SU-DHL-6 (cell line): Measurements from ENCODE around the gene CYP2W1.

Experiments used
- H2AFZ ChIP-seq: fragments of 200-600 bp; sonication (generic); 2 replicates; pipeline ENCODE4 v1.6.1; 2014; ENCODE audit warnings: low read depth, mild to moderate bottlenecking, moderate library complexity, mixed read lengths, antibody characterized with exemption, low read length; ENCODE audit not compliant: severe bottlenecking
- H3F3A ChIP-seq: fragments of 200-600 bp; shearing (Covaris generic); 2 replicates; pipeline ENCODE4 v1.6.0; 2016; ENCODE audit warnings: antibody characterized with exemption, mild to moderate bottlenecking; ENCODE audit not compliant: insufficient read depth
- H3K27ac ChIP-seq: fragments of 200-600 bp; sonication (generic); 2 replicates; pipeline ENCODE4 v1.5.1; 2016; ENCODE audit warnings: low read depth, mild to moderate bottlenecking, low read length, moderate library complexity, mixed read lengths
- H3K27me3 ChIP-seq: fragments of 200-600 bp; sonication (generic), shearing (Covaris generic); 2 replicates; pipeline ENCODE4 v1.6.0; 2014; ENCODE audit warnings: mild to moderate bottlenecking, low read length
- H3K36me3 ChIP-seq: fragments of 200-600 bp; sonication (generic); 2 replicates; pipeline ENCODE4 v1.6.1; 2014; ENCODE audit warnings: mild to moderate bottlenecking, low read length, mixed read lengths
- H3K4me2 ChIP-seq: fragments of 300-600, 200-600 bp; shearing (Covaris generic), sonication (generic); 2 replicates; pipeline ENCODE4 v1.6.0; 2014; ENCODE audit warnings: low read length, low read depth, mild to moderate bottlenecking; ENCODE audit not compliant: poor library complexity, severe bottlenecking
- H3K4me3 ChIP-seq: fragments of 200-600 bp; sonication (generic); 2 replicates; pipeline ENCODE4 v1.5.1; 2014; ENCODE audit warnings: antibody characterized with exemption, low read length, mild to moderate bottlenecking, mixed read lengths; ENCODE audit not compliant: insufficient read depth, poor library complexity, severe bottlenecking
- H3K79me2 ChIP-seq: fragments of 200-600 bp; sonication (generic); 2 replicates; pipeline ENCODE4 v1.6.1; 2014; ENCODE audit warnings: mild to moderate bottlenecking, low read length, moderate library complexity; ENCODE audit not compliant: insufficient read depth
- H3K9ac ChIP-seq: fragments of 200-600 bp; sonication (generic); 2 replicates; pipeline ENCODE4 v1.7.0; 2014; ENCODE audit warnings: mild to moderate bottlenecking, low read length
- H3K9me2 ChIP-seq: fragments of 200-600 bp; sonication (generic); replicated peaks from 2 replicates; pipeline ENCODE4 v1.6.1; 2014; ENCODE audit warnings: low read length; ENCODE audit not compliant: insufficient read depth
- H3K9me3 ChIP-seq: fragments of 200-600 bp; sonication (generic); 2 replicates; pipeline ENCODE4 v1.6.1; 2014; ENCODE audit warnings: low read length, mixed read lengths; ENCODE audit not compliant: insufficient read depth
- H4K20me1 ChIP-seq: fragments of 200-600 bp; sonication (generic); 2 replicates; pipeline ENCODE4 v1.6.1; 2014; ENCODE audit warnings: low read depth, mild to moderate bottlenecking, antibody characterized with exemption, low read length, moderate library complexity, mixed read lengths
- EZH2phosphoT487 ChIP-seq: fragments of 200-600 bp; sonication (generic), shearing (Covaris generic); conservative IDR thresholded peaks from 2 replicates; pipeline ENCODE4 v1.6.1; 2018; ENCODE audit warnings: mild to moderate bottlenecking, antibody characterized with exemption, low read length, moderate library complexity, mixed read lengths
- TF ChIP-seq, protein P1 (sequence below): fragments of 200-600 bp; sonication (generic); IDR thresholded peaks from one replicate; pipeline ENCODE4 v1.5.1; 2017; ENCODE audit warnings: antibody characterized with exemption, mild to moderate bottlenecking, low read length, moderate library complexity; ENCODE audit not compliant: insufficient read depth, poor library complexity, severe bottlenecking

Gene CYP2W1

DNA sequence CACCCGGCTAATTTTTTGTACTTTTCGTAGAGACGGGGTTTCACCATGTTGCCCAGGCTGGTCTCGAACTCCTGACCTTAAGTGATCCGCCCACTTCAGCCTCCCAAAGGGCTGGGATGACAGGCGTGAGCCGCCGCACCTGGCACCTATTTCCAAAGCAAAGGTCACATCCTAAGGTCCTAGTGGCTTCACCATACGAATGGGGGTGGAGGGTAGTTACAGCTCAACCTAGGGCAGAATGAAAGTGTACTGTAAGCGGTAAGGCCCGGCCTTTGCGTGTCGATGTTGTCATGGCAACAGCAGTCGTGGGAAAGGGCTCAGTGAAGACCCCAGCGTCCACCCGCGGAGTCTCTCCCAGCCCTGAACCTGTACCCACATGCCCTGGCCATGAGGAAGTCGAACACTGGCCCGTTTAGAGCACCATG is 6.1 kb upstream of the CYP2W1 start:
- peaks cover 34% of the 10 kb centered on the region for H3K79me2 ChIP-seq

DNA sequence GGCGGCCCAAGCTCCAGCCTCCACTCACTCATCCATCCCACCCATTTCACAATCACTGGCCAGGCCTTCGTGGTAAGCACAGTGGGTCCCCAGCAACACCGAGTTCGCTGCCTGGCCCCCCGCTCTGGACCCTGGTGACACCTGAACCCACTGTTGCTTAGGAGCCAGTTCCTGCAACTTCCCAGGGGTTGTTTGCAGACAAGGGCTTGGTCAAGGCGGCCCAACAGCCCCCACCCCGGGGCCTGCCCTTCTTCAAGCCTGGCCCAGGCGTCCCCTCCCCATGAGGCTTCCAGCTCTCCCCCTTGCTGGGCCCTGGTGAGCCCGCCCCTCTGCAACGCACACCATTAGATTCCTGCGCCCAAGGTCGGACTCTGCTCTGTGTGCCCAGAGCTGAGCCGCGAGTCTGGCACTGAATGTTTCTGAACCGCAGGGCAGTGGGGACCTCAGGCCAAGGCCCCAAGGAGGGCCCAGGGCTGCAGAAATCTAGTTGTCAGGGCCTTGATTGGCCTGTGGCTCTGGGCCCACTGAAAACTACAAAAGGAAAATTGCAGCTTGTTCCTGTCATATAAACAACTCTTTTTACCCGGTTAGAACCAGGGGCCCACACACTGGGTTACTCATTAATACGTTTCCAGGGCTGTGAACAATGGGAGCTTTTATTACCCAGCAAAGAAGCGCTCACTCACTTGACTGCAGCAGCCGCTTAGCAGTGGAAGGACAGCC is 5.5 kb upstream of the CYP2W1 start:
- H3K9me2 ChIP-seq: no peaks in the 10 kb centered on the region
- no peak overlapping the region for H3K9ac ChIP-seq
- peaks cover 28% of the 10 kb centered on the region for H3K79me2 ChIP-seq
- H2AFZ ChIP-seq: no peak overlapping the region
- H3K9me3 ChIP-seq: no peaks in the 10 kb centered on the region
- no peaks in the 10 kb centered on the region for H3K27me3 ChIP-seq
- peaks cover 9% of the 10 kb centered on the region; the same call in 1 of the 2 replicates for H3K36me3 ChIP-seq
- H4K20me1 ChIP-seq: peaks cover 4% of the 10 kb centered on the region; the same call in 1 of the 2 replicates
- no peak overlapping the region for H3K27ac ChIP-seq
- 0 out of 2 replicates have a peak, but pooled peaks cover 5% of the 10 kb centered on the region for H3F3A ChIP-seq
- TF ChIP-seq, protein P1, sequence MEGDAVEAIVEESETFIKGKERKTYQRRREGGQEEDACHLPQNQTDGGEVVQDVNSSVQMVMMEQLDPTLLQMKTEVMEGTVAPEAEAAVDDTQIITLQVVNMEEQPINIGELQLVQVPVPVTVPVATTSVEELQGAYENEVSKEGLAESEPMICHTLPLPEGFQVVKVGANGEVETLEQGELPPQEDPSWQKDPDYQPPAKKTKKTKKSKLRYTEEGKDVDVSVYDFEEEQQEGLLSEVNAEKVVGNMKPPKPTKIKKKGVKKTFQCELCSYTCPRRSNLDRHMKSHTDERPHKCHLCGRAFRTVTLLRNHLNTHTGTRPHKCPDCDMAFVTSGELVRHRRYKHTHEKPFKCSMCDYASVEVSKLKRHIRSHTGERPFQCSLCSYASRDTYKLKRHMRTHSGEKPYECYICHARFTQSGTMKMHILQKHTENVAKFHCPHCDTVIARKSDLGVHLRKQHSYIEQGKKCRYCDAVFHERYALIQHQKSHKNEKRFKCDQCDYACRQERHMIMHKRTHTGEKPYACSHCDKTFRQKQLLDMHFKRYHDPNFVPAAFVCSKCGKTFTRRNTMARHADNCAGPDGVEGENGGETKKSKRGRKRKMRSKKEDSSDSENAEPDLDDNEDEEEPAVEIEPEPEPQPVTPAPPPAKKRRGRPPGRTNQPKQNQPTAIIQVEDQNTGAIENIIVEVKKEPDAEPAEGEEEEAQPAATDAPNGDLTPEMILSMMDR: no peak
- TF ChIP-seq EZH2phosphoT487: no peak
- no peak overlapping the region for H3K4me2 ChIP-seq
- H3K4me3 ChIP-seq: no peak overlapping the region

More for the DNA sequence above, 6.1 kb upstream of the CYP2W1 start:
- no peaks in the 10 kb centered on the region for H3K27me3 ChIP-seq
- 0 out of 2 replicates have a peak, but pooled peaks cover 5% of the 10 kb centered on the region for H3F3A ChIP-seq
- H3K27ac ChIP-seq: no peak overlapping the region
- H3K4me3 ChIP-seq: no peak overlapping the region
- H3K9me3 ChIP-seq: no peaks in the 10 kb centered on the region
- no peak overlapping the region for H3K9ac ChIP-seq
- H4K20me1 ChIP-seq: peaks cover 4% of the 10 kb centered on the region; the same call in 1 of the 2 replicates
- no peak overlapping the region for H3K4me2 ChIP-seq
- TF ChIP-seq, protein P1: no peak
- TF ChIP-seq EZH2phosphoT487: no peak
- peaks cover 13% of the 10 kb centered on the region; the same call in 1 of the 2 replicates for H3K36me3 ChIP-seq
- no peak overlapping the region for H2AFZ ChIP-seq
- no peaks in the 10 kb centered on the region for H3K9me2 ChIP-seq

DNA sequence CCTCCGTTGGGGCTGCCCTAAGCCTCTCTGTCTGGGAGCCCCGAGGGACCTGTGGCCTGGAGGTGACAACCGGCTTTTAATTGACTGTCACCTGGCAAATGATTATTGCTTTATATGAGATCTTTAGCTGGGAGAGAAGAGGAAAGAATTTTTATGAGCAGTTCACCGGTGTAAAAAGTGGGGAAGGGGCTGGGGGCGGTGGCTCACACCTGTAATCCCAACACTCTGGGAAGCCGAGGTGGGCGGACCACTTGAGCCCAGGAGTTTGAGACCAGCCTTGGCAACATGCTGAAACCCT is 5.0 kb upstream of the CYP2W1 start:
- Histone ChIP-seq H3K4me3 (no peak overlapping the region), H3K4me2 (no peak overlapping the region), H2AFZ (no peak overlapping the region), H3K79me2 (peaks cover 23% of the 10 kb centered on the region), H3K36me3 (peaks cover 4% of the 10 kb centered on the region; the same call in 1 of the 2 replicates), H3F3A (0 out of 2 replicates have a peak, but pooled peaks cover 1% of the 10 kb centered on the region), H3K9me2 (no peaks in the 10 kb centered on the region), H3K9ac (no peak overlapping the region), H3K9me3 (no peaks in the 10 kb centered on the region), H3K27ac (no peak overlapping the region), H4K20me1 (peaks cover 4% of the 10 kb centered on the region; the same call in 1 of the 2 replicates), H3K27me3 (no peaks in the 10 kb centered on the region)
- no peak for TF ChIP-seq EZH2phosphoT487
- TF ChIP-seq, protein P1: no peak
